Fibroblast of the conjunctiva (primary cell): Measurements from ENCODE around the gene GPN2.
"Not testable (repeated sequence)": the region's sequence is repeated elsewhere in the genome, so short reads cannot be mapped to it uniquely, and the experiment has no call there.

Experiments
- DNase-seq: peaks from one replicate; pipeline ENCODE4 v3.0.0-alpha.2; 2010; ENCODE audit warnings: low read depth

The GPN2 gene

GRCh38 chr1:26900815-26901511 lies 10.9 kb upstream of the GPN2 start:
- no peak for DNase-seq

DNA sequence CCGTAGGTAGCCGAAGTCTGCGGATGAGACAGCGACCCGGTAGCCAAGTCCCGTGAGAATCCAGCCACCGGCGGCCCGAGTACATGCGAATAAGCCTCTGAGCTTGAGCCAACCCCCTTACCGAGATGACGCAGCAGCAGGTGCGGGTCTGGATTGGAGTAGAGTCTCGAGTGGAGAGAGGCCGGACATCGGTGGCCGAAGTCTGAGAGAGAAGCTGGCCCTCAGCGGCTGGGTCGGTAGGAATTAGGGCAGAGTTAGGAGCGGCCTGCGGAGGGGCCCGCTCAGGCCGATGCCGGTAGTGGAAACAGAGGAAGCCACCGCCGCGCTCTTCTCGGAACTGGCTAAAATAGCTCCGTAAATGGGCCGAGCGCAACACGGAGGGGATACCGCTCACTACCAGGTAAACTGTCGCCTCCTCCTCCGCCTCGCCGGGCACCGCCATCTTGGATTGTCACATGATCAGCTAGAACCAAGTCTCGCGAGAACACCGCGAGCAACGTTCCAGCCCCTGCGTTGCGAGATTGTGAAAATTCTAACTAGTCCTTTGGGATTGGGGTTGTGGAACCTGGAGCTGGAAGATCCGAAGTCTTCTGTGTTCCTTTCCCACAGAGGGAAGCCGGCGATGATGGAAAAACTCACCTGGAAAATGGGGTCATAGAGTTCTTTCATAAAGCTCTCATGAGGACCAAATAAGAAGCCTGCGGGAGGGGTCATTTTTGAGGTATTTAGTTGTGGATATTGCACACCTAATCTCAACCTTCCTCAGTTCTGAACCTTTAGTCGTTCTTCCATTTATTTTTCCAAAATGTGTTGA lies 10.1 kb upstream of the GPN2 start, which contains the start of gene GPATCH3:
TSS of gene GPATCH3 (minus strand) at position 467 of the 814 bp plus-strand sequence. CDS start at position 442, 25 bp downstream.
- peak; percentile 90 for DNase-seq

DNA sequence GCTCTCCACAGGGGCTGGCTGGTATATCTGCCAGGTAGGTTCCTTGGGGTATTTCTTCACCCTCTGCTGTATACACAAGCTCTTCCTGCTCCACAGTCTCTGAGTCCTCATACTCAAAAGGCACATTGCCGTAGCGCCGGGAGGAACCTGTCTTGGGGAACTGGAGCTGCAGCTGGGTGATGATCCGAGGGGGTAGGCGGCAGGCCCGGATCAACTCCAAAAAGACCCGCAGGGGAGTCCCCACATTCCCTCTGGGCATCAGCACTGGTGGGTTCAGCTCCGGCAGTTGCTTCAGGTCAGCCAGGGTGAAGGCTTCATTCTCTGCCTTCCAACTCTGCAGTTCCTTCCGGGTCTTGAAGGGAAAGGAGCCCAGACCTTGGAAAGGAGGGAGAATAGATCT lies 7.3 kb upstream of the GPN2 start:
- no peak for DNase-seq

GRCh38 chr1:26894263-26894662 lies 4.2 kb upstream of the GPN2 start:
- no peak for DNase-seq

DNA sequence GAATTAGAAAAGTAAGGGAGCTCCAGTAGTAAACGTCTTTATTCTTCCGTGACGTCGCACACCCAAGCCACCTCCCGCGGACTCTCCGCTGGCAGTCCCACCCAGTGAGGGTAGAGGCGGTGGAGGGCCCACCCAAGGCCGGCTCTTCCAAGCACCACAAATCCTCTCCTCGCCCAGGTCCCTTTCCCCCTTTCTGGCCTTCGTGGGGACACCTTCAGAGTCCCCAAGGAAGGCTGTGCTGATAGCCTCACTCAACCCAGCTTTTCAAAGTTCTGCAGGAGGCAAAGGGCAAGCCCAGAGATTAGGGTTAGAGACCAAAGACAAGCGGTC lies 349 bp upstream of the GPN2 start:
- DNase-seq = no peak

GRCh38 chr1:26888231-26888630 lies 1.9 kb downstream of the GPN2 start:
- no peak for DNase-seq

DNA sequence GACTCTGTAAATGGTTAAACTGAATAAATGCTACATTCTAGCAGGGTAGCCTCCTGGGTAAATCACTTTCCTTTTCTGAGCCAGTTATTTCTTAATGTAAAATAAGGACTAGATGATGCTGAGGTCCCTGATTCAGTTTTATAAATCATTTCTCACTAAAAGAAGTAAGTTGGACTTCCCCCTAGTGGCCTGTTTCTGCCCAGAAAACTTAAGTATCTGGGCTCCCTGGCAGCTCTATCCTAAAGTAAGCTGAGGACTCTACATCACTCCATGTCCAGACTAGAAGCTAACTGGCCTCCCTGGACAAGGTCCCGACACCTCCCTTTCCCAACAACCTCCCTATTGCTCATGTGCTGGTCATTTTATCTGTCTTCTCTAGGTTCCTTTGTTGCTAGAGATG lies 3.0 kb downstream of the GPN2 start:
- no peak for DNase-seq

DNA sequence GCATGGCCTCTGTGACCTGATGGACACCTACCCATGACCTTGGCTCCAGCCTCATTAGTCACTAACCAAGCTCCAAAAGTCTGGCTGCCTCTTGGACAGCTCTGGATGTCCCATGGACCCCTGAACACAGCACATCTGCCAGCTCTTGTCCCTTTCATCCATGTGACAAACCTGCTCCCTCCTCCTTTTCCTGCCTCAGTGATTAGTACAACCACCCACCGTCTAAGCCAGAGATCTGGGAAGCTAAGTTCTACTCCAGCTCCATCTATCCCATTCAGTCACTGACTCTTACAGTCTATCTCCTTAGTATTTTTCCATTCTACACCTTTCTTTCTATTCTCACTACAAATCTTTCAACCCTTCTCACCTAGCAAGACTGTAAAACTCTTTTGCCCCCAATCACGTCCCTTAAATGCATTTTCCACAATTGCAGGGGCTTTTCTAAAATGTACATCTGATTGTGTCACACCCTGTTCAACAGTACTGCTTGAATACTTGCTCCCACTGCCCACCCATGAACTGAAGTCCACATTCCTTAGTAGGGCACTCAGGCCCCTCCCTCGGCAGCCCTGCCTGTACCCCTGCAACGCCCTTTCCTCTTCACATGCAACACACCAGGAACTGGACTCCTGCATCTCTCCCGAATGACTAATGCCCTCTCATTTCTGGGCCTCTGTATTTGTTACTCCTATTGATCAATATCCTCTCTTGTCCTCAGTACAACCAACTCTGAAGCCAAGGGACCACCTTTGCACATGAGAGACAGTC lies 7.2 kb downstream of the GPN2 start:
- no peak for DNase-seq

DNA sequence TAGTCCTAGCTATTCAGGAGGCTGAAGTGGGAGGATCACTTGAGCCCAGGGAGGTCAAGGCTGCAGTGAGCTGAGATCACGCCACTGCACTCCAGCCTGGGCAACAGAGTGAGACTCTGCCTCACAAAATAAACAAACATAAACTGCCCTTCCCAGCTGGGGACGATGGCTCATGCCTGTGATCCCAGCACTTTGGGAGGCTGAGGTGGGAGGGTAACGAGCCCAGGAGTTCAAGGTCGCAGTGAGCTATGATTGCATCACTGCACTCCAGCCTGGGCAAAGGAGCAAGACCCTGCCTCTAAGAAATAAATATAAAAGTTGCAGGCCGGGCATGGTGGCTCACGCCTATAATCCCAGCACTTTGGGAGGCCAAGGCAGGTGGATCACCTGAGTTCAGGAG lies 8.5 kb downstream of the GPN2 start:
- not testable (repeated sequence) for DNase-seq

GRCh38 chr1:26879793-26880192 lies 10.3 kb downstream of the GPN2 start:
- DNase-seq = no peak

DNA sequence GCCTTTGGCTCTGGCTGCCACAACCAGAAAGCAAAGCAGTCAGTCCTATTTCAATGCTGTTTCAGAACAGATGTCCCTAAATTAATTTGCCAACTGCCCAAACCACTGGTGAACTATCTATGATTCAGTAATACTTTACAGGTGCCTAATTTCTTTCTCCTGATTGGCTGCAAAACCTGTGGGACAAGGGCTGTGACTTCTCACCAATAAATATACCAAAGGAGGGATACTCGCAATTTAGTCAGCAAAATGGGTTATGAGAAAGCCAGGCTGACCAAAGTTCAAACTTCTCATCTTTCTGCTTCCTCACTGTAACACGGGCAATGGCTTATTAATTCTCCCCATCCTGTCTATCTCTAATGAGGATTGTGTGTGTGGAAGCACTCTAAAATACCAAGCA lies 12.8 kb downstream of the GPN2 start:
- no peak for DNase-seq

DNA sequence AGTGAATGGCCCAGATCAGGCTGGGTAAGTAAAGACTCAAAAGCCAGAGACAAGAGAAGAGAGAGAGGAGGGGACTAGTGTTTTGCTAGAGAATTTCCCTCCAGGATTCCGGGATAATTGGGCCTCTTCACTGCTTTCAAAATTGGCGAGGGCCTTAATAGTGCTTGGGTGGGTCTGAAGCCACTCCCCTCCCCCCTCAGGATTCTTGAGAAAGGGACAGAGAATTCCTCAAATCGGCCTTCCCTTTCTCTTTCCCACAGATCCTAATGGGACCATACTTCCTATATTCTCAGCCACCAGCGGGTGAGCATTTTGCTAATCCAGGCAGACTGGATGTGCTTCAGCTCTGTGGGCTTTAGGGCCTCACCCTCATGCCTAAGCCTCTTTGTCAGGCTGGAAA lies 15.2 kb downstream of the GPN2 start:
- DNase-seq = no peak

- DNase-seq = not testable (repeated sequence)
These were observed 17.0 kb downstream of the GPN2 start for GRCh38 chr1:26873097-26873496.

- DNase-seq = peak; percentile 96
These were observed 25.2 kb downstream of the GPN2 start for GRCh38 chr1:26864610-26865480.

GRCh38 chr1:26863685-26864077 lies 26.4 kb downstream of the GPN2 start:
- no peak for DNase-seq

GRCh38 chr1:26862781-26863684 lies 27.1 kb downstream of the GPN2 start, which contains the start of gene SFN:
Gene SFN, plus strand, starts transcription at chr1:26863149. Its CDS starts 64 bp downstream, at chr1:26863213.
- DNase-seq = no peak

DNA sequence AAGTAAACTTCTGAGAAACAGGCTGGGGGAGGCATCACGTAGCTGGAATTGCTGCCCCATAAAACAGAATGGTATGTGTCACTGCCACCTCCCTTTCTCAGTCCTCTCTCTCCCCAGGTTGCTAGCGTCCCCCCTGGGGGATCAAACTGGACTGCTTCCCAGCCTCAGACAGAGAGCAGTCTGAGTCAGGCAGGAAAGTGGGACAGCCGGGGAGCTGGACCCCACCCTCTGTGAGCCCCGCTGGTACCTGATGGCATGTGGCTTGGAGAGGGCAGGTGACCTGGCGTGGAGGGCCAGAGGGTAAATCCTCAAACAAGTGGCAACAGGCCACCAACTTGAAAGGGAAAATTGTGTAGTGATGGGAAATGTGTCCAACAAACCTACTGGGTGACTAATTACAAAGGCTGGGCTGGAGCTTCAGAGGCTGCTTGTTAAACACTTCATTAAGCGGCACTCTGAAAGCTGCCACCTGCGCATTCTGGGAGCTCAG lies 28.1 kb downstream of the GPN2 start:
- no peak for DNase-seq

DNA sequence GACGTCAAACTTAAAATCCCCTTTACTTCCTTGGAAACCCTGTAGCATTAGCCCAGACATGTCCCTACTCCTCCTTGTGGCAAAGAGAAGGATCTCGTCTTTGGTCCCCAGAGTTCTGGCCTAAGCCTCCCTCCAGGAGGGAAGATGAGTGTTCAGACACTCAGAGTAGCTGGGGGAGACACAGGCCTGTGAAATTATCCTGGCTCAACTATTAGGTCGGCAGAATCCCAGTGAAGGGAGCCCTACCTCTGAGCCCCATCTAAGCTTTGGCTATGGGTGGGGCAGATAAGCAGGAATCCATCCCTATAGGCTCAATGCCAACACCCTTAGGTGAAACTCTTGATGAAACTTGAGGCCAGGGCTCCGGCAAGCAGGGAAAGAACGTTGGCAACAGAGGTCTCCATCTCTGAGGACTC lies 28.8 kb downstream of the GPN2 start:
- no peak for DNase-seq

DNA sequence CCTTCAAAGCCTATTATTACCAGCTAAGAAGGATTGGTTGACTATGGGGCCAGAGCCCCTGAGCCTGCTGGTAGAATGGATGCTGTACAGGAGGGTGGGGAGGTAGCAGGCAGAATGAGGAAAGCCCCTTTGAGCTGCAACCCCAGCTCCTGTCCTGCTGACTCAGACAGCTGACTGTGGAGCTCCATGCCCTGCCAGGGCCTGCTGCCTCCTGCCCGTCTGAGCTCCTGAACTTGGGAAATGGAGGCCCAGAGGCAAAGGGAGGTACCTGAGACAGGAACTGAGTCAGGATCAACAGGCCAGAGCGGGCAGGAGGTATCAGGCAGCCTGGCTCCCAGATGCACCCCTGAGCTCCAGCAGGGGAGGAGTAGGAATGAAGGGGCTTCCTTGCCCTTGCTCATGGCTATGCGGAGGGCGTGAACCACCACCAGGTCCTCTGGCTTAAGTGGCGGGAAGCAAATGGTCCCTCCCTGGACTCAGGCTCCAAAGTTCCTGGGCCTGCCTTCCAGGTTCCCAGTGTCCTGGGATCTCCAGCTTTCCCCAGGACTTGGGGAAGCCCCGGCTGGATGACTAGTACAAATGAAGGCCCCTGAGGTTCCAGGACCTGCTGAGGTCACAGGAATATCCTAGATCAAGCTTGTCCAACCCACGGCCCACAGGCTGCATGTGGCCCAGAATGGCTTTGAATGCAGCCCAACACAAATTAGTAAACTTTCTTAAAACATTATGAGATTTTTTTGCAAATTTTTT lies 31.0 kb downstream of the GPN2 start:
- no peak for DNase-seq

- no peak for DNase-seq
These were observed 31.9 kb downstream of the GPN2 start for GRCh38 chr1:26858160-26858559.
